ENCODE results near the gene NUDT2. TPM values are rescaled to one million over a fixed set of nuclear protein-coding genes. Genes with fewer than 3 reads are reported as not detected.

Gene NUDT2
- total RNA-seq, 1 donor from 2014 or later, result 16.8 TPM

DNA sequence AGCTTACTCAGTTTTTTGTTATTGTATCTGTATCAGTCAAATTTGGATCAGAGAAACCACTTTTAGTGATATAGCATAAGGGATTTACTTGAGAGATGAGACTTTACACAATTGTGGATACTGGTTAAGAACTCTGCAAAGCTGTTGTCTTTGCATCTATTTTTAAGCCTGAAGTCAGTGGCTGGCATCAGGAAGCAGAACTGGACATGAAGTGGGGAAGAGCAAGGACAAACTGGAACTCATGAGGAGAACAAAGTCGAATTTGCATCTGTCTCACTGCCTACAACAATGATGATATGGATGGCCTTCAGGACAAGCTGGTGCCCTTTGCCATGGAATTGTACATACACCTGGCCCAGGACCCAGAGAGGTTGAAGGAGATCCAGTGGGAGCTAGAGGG is 63.1 kb downstream of the NUDT2 start:
- H3K36me3 Mint-ChIP-seq (ENCODE audit: low read depth, unreplicated experiment), result no peaks in the 10 kb centered on the region

More for the DNA sequence above, 63.1 kb downstream of the NUDT2 start:
- H3K27ac Mint-ChIP-seq (ENCODE audit: unreplicated experiment), result no peak overlapping the region
- peaks cover 8% of the 10 kb centered on the region for H3K4me1 Mint-ChIP-seq (ENCODE audit: unreplicated experiment)
- TF ChIP-seq CTCF (IDR thresholded peaks at IDR 0.05; ENCODE audit: unreplicated experiment), result no peak
- no peaks in the 10 kb centered on the region for H3K27me3 Mint-ChIP-seq (ENCODE audit: unreplicated experiment)
- H3K9me3 Mint-ChIP-seq (ENCODE audit: unreplicated experiment), result no peaks in the 10 kb centered on the region
- H3K4me3 Mint-ChIP-seq (ENCODE audit: unreplicated experiment), result no peak overlapping the region
- no peak for DNase-seq (ENCODE audit: low spot score)

Other genes starting within 250 kb of the NUDT2 start
- gene DCAF12, start 202.9 kb upstream of the NUDT2 start, total RNA-seq (ENCODE audit: unreplicated experiment), result 47.3 TPM
- gene UBAP1, start 150.5 kb upstream of the NUDT2 start, total RNA-seq (ENCODE audit: unreplicated experiment), result 32.5 TPM
- gene KIF24, start 301 bp upstream of the NUDT2 start, total RNA-seq (ENCODE audit: unreplicated experiment), result 2.2 TPM
- 77.0 TPM for gene MYORG, start 47.3 kb downstream of the NUDT2 start, total RNA-seq (ENCODE audit: unreplicated experiment)
- 55.3 TPM for gene FAM219A, start 129.0 kb downstream of the NUDT2 start, total RNA-seq (ENCODE audit: unreplicated experiment)
- 0.74 TPM for gene DNAI1, start 129.2 kb downstream of the NUDT2 start, total RNA-seq (ENCODE audit: unreplicated experiment)
- gene ENHO, start 193.4 kb downstream of the NUDT2 start, total RNA-seq (ENCODE audit: unreplicated experiment), result 4.1 TPM

Data from endothelial cell (in vitro differentiated cells).